ENCODE data around the gene EPHA3.

- TF ChIP-seq CTCF (conservative IDR thresholded peaks at IDR 0.05) (no peak), ZFX (IDR thresholded peaks at IDR 0.05) (no peak)
Observed at GRCh38 chr3:89101921-89102320, 5.5 kb upstream of the EPHA3 start.

All from C4-2B (cell line).